WERI-Rb-1 (cell line): ENCODE results near the gene CT45A10.
"Not testable (repeated sequence)": the region's sequence is repeated elsewhere in the genome, so short reads cannot be mapped to it uniquely, and the experiment has no call there.

ENCODE experiments used
- DNase-seq: peaks from one replicate; pipeline ENCODE4 v3.0.0-alpha.2; 2020
- H3K27ac ChIP-seq: fragments of 250-450 bp; sonication (Bioruptor Pico); 2 replicates; pipeline ENCODE4 v1.5.1; 2020; ENCODE audit warnings: mild to moderate bottlenecking, moderate library complexity
- H3K27me3 ChIP-seq: fragments of 250-450 bp; sonication (Bioruptor Pico); 2 replicates; pipeline ENCODE4 v1.5.1; 2021; ENCODE audit warnings: mild to moderate bottlenecking, low read depth, moderate library complexity; ENCODE audit not compliant: insufficient read depth, severe bottlenecking
- H3K36me3 ChIP-seq: fragments of 250-450 bp; sonication (Bioruptor Pico); 2 replicates; pipeline ENCODE4 v1.5.1; 2020; ENCODE audit warnings: mild to moderate bottlenecking, moderate library complexity
- H3K4me3 ChIP-seq: 2 replicates; pipeline ENCODE4 v1.5.1; 2011; ENCODE audit warnings: low read depth, mild to moderate bottlenecking, control low read depth, low read length
- H3K9me3 ChIP-seq: fragments of 250-450 bp; sonication (Bioruptor Pico); 2 replicates; pipeline ENCODE4 v1.5.1; 2021; ENCODE audit warnings: mild to moderate bottlenecking, moderate library complexity; ENCODE audit not compliant: severe bottlenecking
- TF ChIP-seq, protein P1 (sequence below): IDR thresholded peaks from 2 replicates; pipeline ENCODE4 v1.5.1; 2011; ENCODE audit warnings: low read depth, mild to moderate bottlenecking, control low read depth, inconsistent platforms, low read length

Gene CT45A10

DNA sequence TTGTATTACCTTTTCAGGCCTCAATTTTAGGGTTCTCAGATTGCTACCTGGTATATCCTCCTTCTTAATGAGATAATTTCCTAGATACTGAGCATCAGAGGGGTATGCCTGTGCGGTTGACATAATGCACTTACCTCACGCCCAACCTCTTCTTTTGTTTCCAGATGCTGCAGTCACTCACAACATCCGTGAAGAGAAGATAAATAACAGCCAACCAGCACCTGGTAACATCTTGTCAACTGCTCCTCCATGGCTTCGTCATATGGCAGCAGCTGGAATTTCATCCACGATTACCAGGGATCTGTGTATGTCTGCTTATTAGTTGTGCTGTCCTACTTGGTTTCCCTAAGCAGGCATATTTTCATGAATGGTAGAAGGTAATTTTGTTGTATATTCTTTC is 17.0 kb upstream of the CT45A10 start:
- Histone ChIP-seq H3K27ac (no peak overlapping the region), H3K27me3 (peaks cover 44% of the 10 kb centered on the region), H3K36me3 (no peaks in the 10 kb centered on the region), H3K9me3 (no peaks in the 10 kb centered on the region), H3K4me3 (no peak overlapping the region)
- no peak for DNase-seq
- TF ChIP-seq, protein P1, sequence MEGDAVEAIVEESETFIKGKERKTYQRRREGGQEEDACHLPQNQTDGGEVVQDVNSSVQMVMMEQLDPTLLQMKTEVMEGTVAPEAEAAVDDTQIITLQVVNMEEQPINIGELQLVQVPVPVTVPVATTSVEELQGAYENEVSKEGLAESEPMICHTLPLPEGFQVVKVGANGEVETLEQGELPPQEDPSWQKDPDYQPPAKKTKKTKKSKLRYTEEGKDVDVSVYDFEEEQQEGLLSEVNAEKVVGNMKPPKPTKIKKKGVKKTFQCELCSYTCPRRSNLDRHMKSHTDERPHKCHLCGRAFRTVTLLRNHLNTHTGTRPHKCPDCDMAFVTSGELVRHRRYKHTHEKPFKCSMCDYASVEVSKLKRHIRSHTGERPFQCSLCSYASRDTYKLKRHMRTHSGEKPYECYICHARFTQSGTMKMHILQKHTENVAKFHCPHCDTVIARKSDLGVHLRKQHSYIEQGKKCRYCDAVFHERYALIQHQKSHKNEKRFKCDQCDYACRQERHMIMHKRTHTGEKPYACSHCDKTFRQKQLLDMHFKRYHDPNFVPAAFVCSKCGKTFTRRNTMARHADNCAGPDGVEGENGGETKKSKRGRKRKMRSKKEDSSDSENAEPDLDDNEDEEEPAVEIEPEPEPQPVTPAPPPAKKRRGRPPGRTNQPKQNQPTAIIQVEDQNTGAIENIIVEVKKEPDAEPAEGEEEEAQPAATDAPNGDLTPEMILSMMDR = no peak

GRCh38 chrX:135892781-135893180 is 463 bp downstream of the CT45A10 start:
- Histone ChIP-seq H3K4me3 (no peak overlapping the region), H3K9me3 (no peaks in the 10 kb centered on the region), H3K36me3 (no peaks in the 10 kb centered on the region), H3K27ac (no peak overlapping the region), H3K27me3 (peaks cover 45% of the 10 kb centered on the region)
- TF ChIP-seq, protein P1 = no peak
- DNase-seq = no peak

- no peak overlapping the region for H3K4me3 ChIP-seq
- H3K36me3 ChIP-seq = no peaks in the 10 kb centered on the region
- H3K9me3 ChIP-seq = no peaks in the 10 kb centered on the region
- H3K27ac ChIP-seq = no peak overlapping the region
- TF ChIP-seq, protein P1 = no peak
- peaks cover 36% of the 10 kb centered on the region for H3K27me3 ChIP-seq
- no peak for DNase-seq
Observed at GRCh38 chrX:135890087-135890585, 3.1 kb downstream of the CT45A10 start.

GRCh38 chrX:135888976-135889375 is 4.3 kb downstream of the CT45A10 start:
- not testable (repeated sequence) for H3K36me3 ChIP-seq, H3K27ac ChIP-seq
- peak; percentile 40 for DNase-seq

GRCh38 chrX:135888230-135888629 is 5.0 kb downstream of the CT45A10 start:
- not testable (repeated sequence) for DNase-seq, H3K9me3 ChIP-seq, H3K4me3 ChIP-seq, H3K36me3 ChIP-seq, H3K27ac ChIP-seq
- peaks cover 19% of the 10 kb centered on the region for H3K27me3 ChIP-seq

More at GRCh38 chrX:135888976-135889375, 4.3 kb downstream of the CT45A10 start:
- H3K9me3 ChIP-seq, H3K4me3 ChIP-seq: not testable (repeated sequence)
- peaks cover 25% of the 10 kb centered on the region for H3K27me3 ChIP-seq
- TF ChIP-seq, protein P1 = peak; percentile 53

DNA sequence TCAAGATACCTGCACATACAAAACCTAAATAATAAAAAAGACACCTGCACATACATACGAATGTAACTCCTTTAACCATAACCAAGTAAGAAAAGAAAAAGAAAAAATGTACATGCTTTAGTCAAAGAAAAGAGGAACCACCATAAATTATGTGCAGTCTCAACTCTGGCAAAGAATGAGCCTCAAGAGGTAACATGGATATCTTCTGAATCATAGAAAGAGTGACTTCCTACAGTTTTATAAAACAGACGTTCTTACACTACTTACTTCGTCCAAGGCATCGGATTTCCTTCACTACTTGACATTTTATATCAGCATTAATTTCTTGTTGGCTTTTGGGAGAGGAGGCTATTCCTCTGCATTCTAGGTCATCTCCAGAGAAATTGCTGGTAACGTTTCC is 10.5 kb downstream of the CT45A10 start:
- DNase-seq, H3K27ac ChIP-seq, H3K9me3 ChIP-seq, H3K36me3 ChIP-seq, H3K27me3 ChIP-seq, H3K4me3 ChIP-seq: not testable (repeated sequence)

GRCh38 chrX:135871712-135872111 is 21.5 kb downstream of the CT45A10 start, which contains the start of gene CT45A9:
CT45A9 (minus strand) TSS chrX:135871812; CDS start chrX:135868061, 3,751 bp downstream.
- not testable (repeated sequence) for H3K4me3 ChIP-seq, H3K9me3 ChIP-seq, H3K36me3 ChIP-seq, H3K27me3 ChIP-seq, H3K27ac ChIP-seq, DNase-seq

GRCh38 chrX:135854438-135854837 is 38.8 kb downstream of the CT45A10 start, which contains the start of gene CT45A8:
CT45A8 (minus strand) TSS chrX:135854538; CDS start chrX:135850783, 3,755 bp downstream.
- not testable (repeated sequence) for H3K4me3 ChIP-seq, DNase-seq, H3K27me3 ChIP-seq, H3K36me3 ChIP-seq, H3K9me3 ChIP-seq, H3K27ac ChIP-seq

DNA sequence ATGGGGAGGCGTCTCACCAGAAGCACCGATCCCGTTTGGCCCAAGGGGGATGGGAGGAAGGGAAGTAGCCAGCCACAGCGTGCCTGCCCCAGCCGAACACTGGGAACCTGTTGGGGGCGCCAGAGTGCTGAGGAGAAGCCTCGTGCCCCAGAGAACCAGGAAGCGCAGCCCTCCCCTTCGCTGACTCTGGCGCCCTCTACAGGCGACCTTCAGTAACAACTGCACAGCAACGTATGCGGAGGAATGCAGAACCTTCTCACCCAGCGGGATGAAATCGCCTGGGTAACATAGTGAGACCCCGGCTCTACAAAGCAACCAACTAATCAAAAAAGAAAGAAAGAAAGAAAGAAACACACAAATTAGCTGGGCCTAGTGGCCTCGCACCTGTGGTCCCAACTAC is 56.1 kb downstream of the CT45A10 start, which contains the start of gene CT45A7:
Gene CT45A7, minus strand, starts transcription at position 101 of the 400 bp plus-strand sequence. CDS start 3,747 bp downstream, outside the sequence.
- not testable (repeated sequence) for DNase-seq

More for the DNA sequence above, 56.1 kb downstream of the CT45A10 start, which contains the start of gene CT45A7:
- H3K27ac ChIP-seq, H3K9me3 ChIP-seq, H3K4me3 ChIP-seq, H3K27me3 ChIP-seq, H3K36me3 ChIP-seq: not testable (repeated sequence)
